Vagina (tissue), 2 donors: ENCODE measurements around the gene SYT1.

Experiments
- POLR2A ChIP-seq, 2 donors: fragments of 450-650 bp; IDR thresholded peaks; one replicate each; pipeline ENCODE4 v1.6.1; 2017; ENCODE audit warnings: antibody characterized with exemption in 2 of 2, mild to moderate bottlenecking in 2 of 2, moderate library complexity in 2 of 2
- POLR2AphosphoS5 ChIP-seq, 2 donors: sonication (generic); formaldehyde crosslinking; IDR thresholded peaks; one replicate each; pipeline ENCODE4 v1.9.0; 2017; ENCODE audit warnings: antibody characterized with exemption in 2 of 2, mild to moderate bottlenecking in 2 of 2, low read depth in 1 of 2; ENCODE audit not compliant: insufficient read depth in 1 of 2
- TF ChIP-seq, protein P1 (sequence below), 3 experiments: fragments of 450-650 bp in 2 of 3; fragments of 200-600 bp in 1 of 3; sonication (generic) in 1 of 3; IDR thresholded peaks; one replicate each; pipeline ENCODE4 v1.5.1; 2017 to 2019; ENCODE audit warnings: antibody characterized with exemption in 3 of 3, mild to moderate bottlenecking in 2 of 3, moderate library complexity in 2 of 3

DNA sequence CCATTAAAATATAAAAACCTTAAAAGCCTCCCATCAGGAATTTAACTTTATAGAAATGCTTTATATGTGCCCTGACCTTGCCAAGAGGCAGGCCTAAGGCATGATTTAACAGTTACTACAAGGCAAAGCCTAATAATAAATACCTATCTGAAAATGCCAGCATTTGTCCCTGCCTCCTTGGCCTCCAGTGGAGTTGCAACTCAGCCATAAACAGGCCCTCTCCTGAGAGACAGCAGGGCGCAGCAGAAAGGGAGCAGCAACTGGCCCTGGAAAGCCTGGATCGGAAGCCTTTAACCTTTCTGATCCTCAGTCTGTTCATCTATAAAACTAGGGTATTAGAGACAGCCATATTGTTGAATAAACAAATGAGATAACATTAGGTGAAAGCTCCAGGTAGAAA lies 501.8 kb downstream of the SYT1 start:
- TF ChIP-seq POLR2AphosphoS5 (IDR thresholded peaks at IDR 0.05; ENCODE audit: insufficient read depth in 1 of 2, low read depth in 1 of 2) (no peak), POLR2A (IDR thresholded peaks at IDR 0.05) (no peak)
- TF ChIP-seq, protein P1, sequence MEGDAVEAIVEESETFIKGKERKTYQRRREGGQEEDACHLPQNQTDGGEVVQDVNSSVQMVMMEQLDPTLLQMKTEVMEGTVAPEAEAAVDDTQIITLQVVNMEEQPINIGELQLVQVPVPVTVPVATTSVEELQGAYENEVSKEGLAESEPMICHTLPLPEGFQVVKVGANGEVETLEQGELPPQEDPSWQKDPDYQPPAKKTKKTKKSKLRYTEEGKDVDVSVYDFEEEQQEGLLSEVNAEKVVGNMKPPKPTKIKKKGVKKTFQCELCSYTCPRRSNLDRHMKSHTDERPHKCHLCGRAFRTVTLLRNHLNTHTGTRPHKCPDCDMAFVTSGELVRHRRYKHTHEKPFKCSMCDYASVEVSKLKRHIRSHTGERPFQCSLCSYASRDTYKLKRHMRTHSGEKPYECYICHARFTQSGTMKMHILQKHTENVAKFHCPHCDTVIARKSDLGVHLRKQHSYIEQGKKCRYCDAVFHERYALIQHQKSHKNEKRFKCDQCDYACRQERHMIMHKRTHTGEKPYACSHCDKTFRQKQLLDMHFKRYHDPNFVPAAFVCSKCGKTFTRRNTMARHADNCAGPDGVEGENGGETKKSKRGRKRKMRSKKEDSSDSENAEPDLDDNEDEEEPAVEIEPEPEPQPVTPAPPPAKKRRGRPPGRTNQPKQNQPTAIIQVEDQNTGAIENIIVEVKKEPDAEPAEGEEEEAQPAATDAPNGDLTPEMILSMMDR (IDR thresholded peaks at IDR 0.05) = no peak
